ENCODE results near the gene RAI2.
"Not testable (repeated sequence)": the region's sequence is repeated elsewhere in the genome, so short reads cannot be mapped to it uniquely, and the experiment has no call there.

RAI2 gene

GRCh38 chrX:17786554-17787347 is 74.3 kb downstream of the RAI2 start:
- not testable (repeated sequence) for DNase-seq (ENCODE audit: low read depth, low spot score)

- DNase-seq (ENCODE audit: low read depth, low spot score), result no peak
Observed at GRCh38 chrX:17779434-17779833, 81.7 kb downstream of the RAI2 start.

- DNase-seq (ENCODE audit: low read depth, low spot score), result no peak
Observed at GRCh38 chrX:17778997-17779396, 82.1 kb downstream of the RAI2 start.

GRCh38 chrX:17774053-17774452 is 87.0 kb downstream of the RAI2 start:
- DNase-seq (ENCODE audit: low read depth, low spot score), result no peak

GRCh38 chrX:17773221-17773876 is 87.7 kb downstream of the RAI2 start:
- DNase-seq (ENCODE audit: low read depth, low spot score), result no peak

GRCh38 chrX:17769701-17770269 is 91.3 kb downstream of the RAI2 start:
- no peak for DNase-seq (ENCODE audit: low read depth, low spot score)

GRCh38 chrX:17768997-17769396 is 92.1 kb downstream of the RAI2 start:
- DNase-seq (ENCODE audit: low read depth, low spot score), result no peak

GRCh38 chrX:17767734-17768133 is 93.4 kb downstream of the RAI2 start:
- DNase-seq (ENCODE audit: low read depth, low spot score), result no peak

- DNase-seq (ENCODE audit: low read depth, low spot score), result peak; percentile 3
Observed at GRCh38 chrX:17759990-17760389, 101.1 kb downstream of the RAI2 start.

GRCh38 chrX:17758382-17758781 is 102.7 kb downstream of the RAI2 start:
- DNase-seq (ENCODE audit: low read depth, low spot score), result no peak

- DNase-seq (ENCODE audit: low read depth, low spot score), result no peak
Observed at GRCh38 chrX:17750436-17750835, 110.7 kb downstream of the RAI2 start.

All from astrocyte of the hippocampus (primary cell).